Measurements from ENCODE around the gene FRMD6. TPM values are rescaled to one million over a fixed set of nuclear protein-coding genes. Genes with fewer than 3 reads are reported as not detected.

FRMD6 gene
- total RNA-seq, 1 experiment from 2014 or later, result 40.7 TPM

DNA sequence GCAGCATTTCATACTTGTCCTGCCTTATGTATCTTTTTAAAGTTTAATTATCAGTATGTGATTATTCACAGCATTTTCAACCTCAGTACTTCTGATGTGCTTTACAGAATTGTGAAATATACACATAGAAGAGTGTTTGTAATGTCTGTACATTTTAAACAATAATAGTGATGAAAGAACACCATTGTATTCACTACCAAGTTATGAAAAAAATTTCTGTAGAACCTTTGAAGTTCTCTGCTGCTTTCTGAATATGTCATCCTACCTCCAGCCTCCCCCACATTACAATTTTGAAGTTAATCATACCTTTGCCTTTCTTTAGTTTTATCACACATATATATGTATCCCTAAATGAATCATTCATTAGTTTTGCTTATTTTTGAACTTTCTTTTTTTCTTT, 24.8 kb downstream of the FRMD6 start:
- no peak for ATAC-seq
- Histone ChIP-seq H3K4me1 (ENCODE audit: control insufficient read depth, insufficient read depth, low read length) (peaks cover 4% of the 10 kb centered on the region; the same call in 1 of the 2 replicates), H3K36me3 (ENCODE audit: control insufficient read depth, insufficient read depth, low read length) (no peaks in the 10 kb centered on the region; the same call in 1 of the 2 replicates), H3K4me3 (ENCODE audit: low read depth in 2 of 2, low read length in 2 of 2) (no peak overlapping the region), H3K27me3 (ENCODE audit: control insufficient read depth, insufficient read depth, low read length) (no peaks in the 10 kb centered on the region), H3K9me3 (ENCODE audit: control insufficient read depth, insufficient read depth, low read depth, low read length) (no peaks in the 10 kb centered on the region), H3K27ac (ENCODE audit: low read length) (no peak overlapping the region)
- DNase-seq (ENCODE audit: low read depth, low spot score), result no peak
- POLR2A ChIA-PET, result no interaction called here
- in situ Hi-C loops (cut with HindIII; ENCODE audit: low pct_unique_long_range_greater_than_20kb, low sequenced_read_pairs) (no loop called here), intact Hi-C loops (cut with micrococcal nuclease; ENCODE audit: unreplicated experiment) (no loop called here)
- BruUV-seq (replicated peaks), result no TSS peak
- CTCF ChIA-PET, result no interaction called here
- TF ChIP-seq SIN3A (IDR thresholded peaks at IDR 0.05; ENCODE audit: borderline replicate concordance, insufficient read depth, low read depth, low read length) (no peak), TCF7L2 (IDR thresholded peaks at IDR 0.05; ENCODE audit: low read depth, low read length) (no peak), POLR2AphosphoS5 (IDR thresholded peaks at IDR 0.05; ENCODE audit: low read depth, low read length) (no peak)
- TF ChIP-seq, protein P1, sequence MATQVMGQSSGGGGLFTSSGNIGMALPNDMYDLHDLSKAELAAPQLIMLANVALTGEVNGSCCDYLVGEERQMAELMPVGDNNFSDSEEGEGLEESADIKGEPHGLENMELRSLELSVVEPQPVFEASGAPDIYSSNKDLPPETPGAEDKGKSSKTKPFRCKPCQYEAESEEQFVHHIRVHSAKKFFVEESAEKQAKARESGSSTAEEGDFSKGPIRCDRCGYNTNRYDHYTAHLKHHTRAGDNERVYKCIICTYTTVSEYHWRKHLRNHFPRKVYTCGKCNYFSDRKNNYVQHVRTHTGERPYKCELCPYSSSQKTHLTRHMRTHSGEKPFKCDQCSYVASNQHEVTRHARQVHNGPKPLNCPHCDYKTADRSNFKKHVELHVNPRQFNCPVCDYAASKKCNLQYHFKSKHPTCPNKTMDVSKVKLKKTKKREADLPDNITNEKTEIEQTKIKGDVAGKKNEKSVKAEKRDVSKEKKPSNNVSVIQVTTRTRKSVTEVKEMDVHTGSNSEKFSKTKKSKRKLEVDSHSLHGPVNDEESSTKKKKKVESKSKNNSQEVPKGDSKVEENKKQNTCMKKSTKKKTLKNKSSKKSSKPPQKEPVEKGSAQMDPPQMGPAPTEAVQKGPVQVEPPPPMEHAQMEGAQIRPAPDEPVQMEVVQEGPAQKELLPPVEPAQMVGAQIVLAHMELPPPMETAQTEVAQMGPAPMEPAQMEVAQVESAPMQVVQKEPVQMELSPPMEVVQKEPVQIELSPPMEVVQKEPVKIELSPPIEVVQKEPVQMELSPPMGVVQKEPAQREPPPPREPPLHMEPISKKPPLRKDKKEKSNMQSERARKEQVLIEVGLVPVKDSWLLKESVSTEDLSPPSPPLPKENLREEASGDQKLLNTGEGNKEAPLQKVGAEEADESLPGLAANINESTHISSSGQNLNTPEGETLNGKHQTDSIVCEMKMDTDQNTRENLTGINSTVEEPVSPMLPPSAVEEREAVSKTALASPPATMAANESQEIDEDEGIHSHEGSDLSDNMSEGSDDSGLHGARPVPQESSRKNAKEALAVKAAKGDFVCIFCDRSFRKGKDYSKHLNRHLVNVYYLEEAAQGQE (IDR thresholded peaks at IDR 0.05; ENCODE audit: insufficient read depth in 1 of 2, low read depth in 2 of 2, low read length in 1 of 2), result no peak
- TF ChIP-seq, protein P2, sequence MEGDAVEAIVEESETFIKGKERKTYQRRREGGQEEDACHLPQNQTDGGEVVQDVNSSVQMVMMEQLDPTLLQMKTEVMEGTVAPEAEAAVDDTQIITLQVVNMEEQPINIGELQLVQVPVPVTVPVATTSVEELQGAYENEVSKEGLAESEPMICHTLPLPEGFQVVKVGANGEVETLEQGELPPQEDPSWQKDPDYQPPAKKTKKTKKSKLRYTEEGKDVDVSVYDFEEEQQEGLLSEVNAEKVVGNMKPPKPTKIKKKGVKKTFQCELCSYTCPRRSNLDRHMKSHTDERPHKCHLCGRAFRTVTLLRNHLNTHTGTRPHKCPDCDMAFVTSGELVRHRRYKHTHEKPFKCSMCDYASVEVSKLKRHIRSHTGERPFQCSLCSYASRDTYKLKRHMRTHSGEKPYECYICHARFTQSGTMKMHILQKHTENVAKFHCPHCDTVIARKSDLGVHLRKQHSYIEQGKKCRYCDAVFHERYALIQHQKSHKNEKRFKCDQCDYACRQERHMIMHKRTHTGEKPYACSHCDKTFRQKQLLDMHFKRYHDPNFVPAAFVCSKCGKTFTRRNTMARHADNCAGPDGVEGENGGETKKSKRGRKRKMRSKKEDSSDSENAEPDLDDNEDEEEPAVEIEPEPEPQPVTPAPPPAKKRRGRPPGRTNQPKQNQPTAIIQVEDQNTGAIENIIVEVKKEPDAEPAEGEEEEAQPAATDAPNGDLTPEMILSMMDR (IDR thresholded peaks at IDR 0.05), result no peak

DNA sequence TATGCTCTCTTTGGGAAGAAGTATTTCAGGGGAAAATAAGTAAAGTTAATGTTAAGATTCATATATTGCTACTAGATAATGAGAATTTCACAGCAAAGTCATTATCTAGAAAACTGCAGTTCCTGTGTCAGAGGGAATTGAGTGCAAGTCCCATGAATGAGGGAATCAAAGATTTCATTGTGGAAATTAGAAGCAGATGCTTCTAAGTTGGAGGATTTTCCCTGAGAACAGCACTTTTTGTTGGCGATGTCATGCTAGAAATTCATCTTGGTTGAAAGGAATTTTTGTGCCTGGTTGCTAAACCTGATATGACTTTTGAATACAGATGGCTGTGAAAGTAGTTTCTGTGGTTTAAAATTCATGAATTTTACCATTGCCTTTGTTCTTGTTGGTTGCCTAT, 25.6 kb downstream of the FRMD6 start:
- no peak for ATAC-seq
- in situ Hi-C loops (cut with HindIII; ENCODE audit: low pct_unique_long_range_greater_than_20kb, low sequenced_read_pairs) (no loop called here), intact Hi-C loops (cut with micrococcal nuclease; ENCODE audit: unreplicated experiment) (no loop called here)
- TF ChIP-seq SIN3A (IDR thresholded peaks at IDR 0.05; ENCODE audit: borderline replicate concordance, insufficient read depth, low read depth, low read length), result no peak
- TF ChIP-seq, protein P1 (IDR thresholded peaks at IDR 0.05; ENCODE audit: insufficient read depth in 1 of 2, low read depth in 2 of 2, low read length in 1 of 2), result no peak
- no peak for TF ChIP-seq TCF7L2 (IDR thresholded peaks at IDR 0.05; ENCODE audit: low read depth, low read length)
- no peak for TF ChIP-seq POLR2AphosphoS5 (IDR thresholded peaks at IDR 0.05; ENCODE audit: low read depth, low read length)
- TF ChIP-seq, protein P2 (IDR thresholded peaks at IDR 0.05), result no peak
- Histone ChIP-seq H3K9me3 (ENCODE audit: control insufficient read depth, insufficient read depth, low read depth, low read length) (no peaks in the 10 kb centered on the region), H3K4me1 (ENCODE audit: control insufficient read depth, insufficient read depth, low read length) (peaks cover 4% of the 10 kb centered on the region; the same call in 1 of the 2 replicates), H3K27ac (ENCODE audit: low read length) (no peak overlapping the region), H3K36me3 (ENCODE audit: control insufficient read depth, insufficient read depth, low read length) (no peaks in the 10 kb centered on the region), H3K27me3 (ENCODE audit: control insufficient read depth, insufficient read depth, low read length) (no peaks in the 10 kb centered on the region), H3K4me3 (ENCODE audit: low read depth in 2 of 2, low read length in 2 of 2) (no peak overlapping the region)
- CTCF ChIA-PET, result no interaction called here
- DNase-seq (ENCODE audit: low read depth, low spot score), result no peak
- BruUV-seq (replicated peaks), result no TSS peak
- POLR2A ChIA-PET, result no interaction called here

Measured in Panc1 (cell line).